Endothelial cell of umbilical vein (primary cell): ENCODE measurements around the gene DDB1. TPM values are rescaled to one million over a fixed set of nuclear protein-coding genes. Genes with fewer than 3 reads are reported as not detected.

Experiments used
- BruUV-seq: library from RNA; stranded (reverse); fragments of 400-500 nt; replicated peaks from 2 replicates; lab custom pipeline; 2021; lab: Mats Ljungman, UMichigan
- CTCF ChIA-PET: fragments of 300-600, 350-600 bp; sonication (Branson Sonifier 250); formaldehyde crosslinking; loops from one replicate; lab custom pipeline; 2021; ENCODE audit warnings: antibody characterized with exemption, inconsistent platforms; lab: Charles Lee
- POLR2A ChIA-PET: fragments of 300-600, 350-600 bp; sonication (Branson Sonifier 250); formaldehyde crosslinking; loops from one replicate; lab custom pipeline; 2021; ENCODE audit warnings: antibody characterized with exemption, inconsistent platforms; lab: Charles Lee
- DNase-seq: peaks from one replicate; pipeline ENCODE4 v3.0.0-alpha.2; 2011; ENCODE audit warnings: low read depth, low spot score
- FAIRE-seq: peaks from 2 replicates; lab custom pipeline; 2011; peaks lifted over from hg19 to GRCh38; lab: Jason Lieb, UNC
- H2AFZ ChIP-seq: 2 replicates; pipeline ENCODE4 v1.6.0; 2012; ENCODE audit warnings: low read depth, low read length, control low read depth, inconsistent platforms
- H3K27ac ChIP-seq: 2 replicates; pipeline ENCODE4 v1.5.1; 2011; ENCODE audit warnings: low read depth, mild to moderate bottlenecking, control low read depth, low read length, moderate library complexity; ENCODE audit not compliant: insufficient read depth
- H3K27me3 ChIP-seq, 2 experiments: 2 replicates each; pipeline versions ENCODE4 v1.6.0 to v1.6.1; 2011; ENCODE audit warnings: low read length in 2 of 2, mixed read lengths in 1 of 2; ENCODE audit not compliant: control insufficient read depth in 2 of 2, insufficient read depth in 2 of 2
- H3K36me3 ChIP-seq, 2 experiments: 2 replicates in 1 of 2; 3 replicates in 1 of 2; pipeline ENCODE4 v1.5.1; 2011; ENCODE audit warnings: low read length in 2 of 2, mild to moderate bottlenecking in 1 of 2, moderate library complexity in 1 of 2; ENCODE audit not compliant: control insufficient read depth in 2 of 2, insufficient read depth in 2 of 2; ENCODE audit errors: extremely low read depth in 1 of 2
- H3K4me1 ChIP-seq: 3 replicates; pipeline ENCODE4 v1.5.1; 2011; ENCODE audit warnings: mild to moderate bottlenecking, low read length; ENCODE audit not compliant: control insufficient read depth, insufficient read depth; ENCODE audit errors: extremely low read depth
- H3K4me2 ChIP-seq: 2 replicates; pipeline ENCODE4 v1.6.1; 2011; ENCODE audit warnings: low read length, control low read depth, mixed read lengths; ENCODE audit not compliant: insufficient read depth
- H3K4me3 ChIP-seq, 3 experiments: fragments of 200-600 bp in 1 of 3; sonication (generic), shearing (Covaris generic) in 1 of 3; replicated peaks in 1 of 3; 2 replicates each; pipeline ENCODE4 v1.5.1; 2011 to 2016; ENCODE audit warnings: control low read depth in 3 of 3, low read length in 3 of 3, mild to moderate bottlenecking in 2 of 3, inconsistent platforms in 1 of 3, low read depth in 1 of 3, moderate library complexity in 1 of 3; ENCODE audit not compliant: insufficient read depth in 1 of 3
- H3K79me2 ChIP-seq: 2 replicates; pipeline ENCODE4 v1.6.0; 2012; ENCODE audit warnings: low read length, inconsistent platforms; ENCODE audit not compliant: control insufficient read depth, insufficient read depth
- H3K9ac ChIP-seq: replicated peaks from 2 replicates; pipeline ENCODE3; 2011; ENCODE audit warnings: low read length, control low read depth; ENCODE audit not compliant: insufficient read depth; ENCODE audit errors: extremely low read depth
- H3K9me1 ChIP-seq: replicated peaks from 3 replicates; pipeline ENCODE4 v1.6.0; 2011; ENCODE audit warnings: mild to moderate bottlenecking, low read length; ENCODE audit not compliant: control insufficient read depth, insufficient read depth; ENCODE audit errors: extremely low read depth
- H3K9me3 ChIP-seq: replicated peaks from 2 replicates; pipeline ENCODE4 v1.5.1; 2012; ENCODE audit warnings: low read length, inconsistent platforms; ENCODE audit not compliant: control insufficient read depth, insufficient read depth
- H4K20me1 ChIP-seq: replicated peaks from 2 replicates; pipeline ENCODE3; 2011; ENCODE audit warnings: mild to moderate bottlenecking, low read length; ENCODE audit not compliant: control insufficient read depth, insufficient read depth; ENCODE audit errors: extremely low read depth
- EZH2 ChIP-seq: IDR thresholded peaks from 2 replicates; pipeline ENCODE4 v1.6.1; 2012; ENCODE audit warnings: borderline replicate concordance, low read depth, mild to moderate bottlenecking, moderate library complexity, low read length, inconsistent platforms; ENCODE audit not compliant: severe bottlenecking
- FOS ChIP-seq: IDR thresholded peaks from 2 replicates; pipeline ENCODE4 v1.6.1; 2011; ENCODE audit warnings: mild to moderate bottlenecking, low read length, moderate library complexity, borderline replicate concordance; ENCODE audit not compliant: insufficient read depth
- GATA2 ChIP-seq: IDR thresholded peaks from 2 replicates; pipeline ENCODE4 v1.7.0; 2011; ENCODE audit warnings: low read depth, mild to moderate bottlenecking, moderate library complexity, mixed read lengths, low read length; ENCODE audit not compliant: insufficient read length, insufficient read depth
- JUN ChIP-seq: IDR thresholded peaks from 2 replicates; pipeline ENCODE4 v1.6.1; 2011; ENCODE audit warnings: borderline replicate concordance, low read depth; ENCODE audit not compliant: insufficient read length, insufficient read depth
- MYC ChIP-seq: IDR thresholded peaks from one replicate; pipeline ENCODE4 v1.6.1; 2011; ENCODE audit warnings: mild to moderate bottlenecking, low read depth, low read length
- POLR2A ChIP-seq: IDR thresholded peaks from 2 replicates; pipeline ENCODE4 v1.6.1; 2012; ENCODE audit warnings: low read depth, mild to moderate bottlenecking, control low read depth, low read length
- dilution Hi-C: fragments of 300-500 bp; cut with MboI; formaldehyde crosslinking; loops from one replicate; pipeline ENCODE4 v1.15.0; 2019; ENCODE audit warnings: low sequenced_read_pairs; ENCODE audit not compliant: extremely low pct_ligation_motif_present
- intact Hi-C: fragments of 100-400 bp; cut with micrococcal nuclease; formaldehyde crosslinking; loops from one replicate; pipeline ENCODE4 v1.10.0; 2022
- polyA plus RNA-seq, 4 experiments: library from polyadenylated mRNA; depleted of rRNA in 3 of 4; stranded (reverse) in 3 of 4; unstranded in 1 of 4; fragments of >200 nt; gene quantifications; 2 replicates each; pipeline versions ENCODE4 v1.2.1 to v1.2.3, GENCODE V29; 2011 to 2012; ENCODE audit warnings: missing spikeins in 1 of 4
- total RNA-seq: library from RNA; stranded (reverse); gene quantifications from 2 replicates; pipeline ENCODE4 v1.2.3, GENCODE V29; 2021
- TF ChIP-seq, protein P1 (sequence below): IDR thresholded peaks from 2 replicates; pipeline ENCODE4 v1.6.1; 2011; ENCODE audit not compliant: insufficient read depth, insufficient read length

DDB1 gene
- total and polyA plus RNA-seq, 2 donors (not counting 3 experiments of a cell fraction or from before 2014, with no cell fraction given) = 229 to 230 TPM

DNA sequence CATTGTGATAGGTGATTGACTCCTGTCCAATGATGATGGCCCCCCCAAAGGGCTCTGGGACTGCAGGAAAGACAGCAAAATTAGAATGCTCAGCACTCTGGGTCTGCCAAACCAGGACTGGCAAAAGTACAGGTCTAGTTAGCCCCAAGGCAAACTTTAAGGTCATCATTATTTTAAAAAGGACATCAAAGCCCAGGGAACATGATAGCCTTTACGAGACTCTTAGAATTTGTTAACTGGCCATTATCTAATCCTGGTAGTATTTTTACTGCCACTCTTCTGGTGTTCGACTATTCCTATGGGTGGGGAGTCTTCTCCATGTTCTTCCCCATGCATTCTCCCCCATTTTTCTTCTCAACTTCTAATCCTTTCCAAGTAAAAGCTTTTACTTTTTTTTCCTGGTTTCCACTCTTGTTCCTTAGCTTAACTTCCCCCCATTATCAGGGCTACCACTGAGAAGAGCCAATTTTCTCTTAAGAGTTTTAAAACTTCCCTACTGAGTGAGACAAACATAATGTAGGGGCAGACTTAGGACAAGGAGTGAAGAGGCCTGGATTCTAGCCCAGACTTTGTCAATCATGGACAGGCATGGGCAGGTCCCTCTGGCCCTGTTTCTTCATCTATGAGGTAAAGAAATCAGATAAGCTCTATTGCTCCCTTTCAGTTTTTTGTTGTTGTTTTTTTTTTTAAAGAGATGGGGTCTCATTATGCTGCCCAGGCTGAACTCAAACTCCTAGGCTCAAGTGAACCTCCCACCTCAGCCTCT is 7.1 kb downstream of the DDB1 start:
- Histone ChIP-seq H3K4me2 (no peak overlapping the region), H3K4me1 (no peaks in the 10 kb centered on the region), H3K4me3 (no peak overlapping the region), H3K79me2 (peaks cover 45% of the 10 kb centered on the region), H3K27me3 (no peaks in the 10 kb centered on the region), H3K9ac (no peak overlapping the region), H4K20me1 (no peaks in the 10 kb centered on the region), H2AFZ (no peak overlapping the region), H3K36me3 (peaks cover 15 to 36% of the 10 kb centered on the region in 2 experiments), H3K9me3 (no peaks in the 10 kb centered on the region), H3K27ac (no peak overlapping the region), H3K9me1 (no peaks in the 10 kb centered on the region)
- intact Hi-C loops (no loop called here), dilution Hi-C loops (no loop called here)
- POLR2A ChIA-PET = interaction anchor here (0.6 kb wide), 1 partner anchor 11 kb away, joined by 3 read pairs; no protein-coding TSS in a partner anchor
- FAIRE-seq = no peak
- DNase-seq = no peak
- no TSS peak for BruUV-seq
- TF ChIP-seq EZH2 (no peak), MYC (no peak), GATA2 (no peak), POLR2A (no peak), FOS (no peak), JUN (no peak)
- TF ChIP-seq, protein P1, sequence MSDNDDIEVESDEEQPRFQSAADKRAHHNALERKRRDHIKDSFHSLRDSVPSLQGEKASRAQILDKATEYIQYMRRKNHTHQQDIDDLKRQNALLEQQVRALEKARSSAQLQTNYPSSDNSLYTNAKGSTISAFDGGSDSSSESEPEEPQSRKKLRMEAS = no peak
- CTCF ChIA-PET = interaction anchor here (0.7 to 3.9 kb wide), 2 partner anchors 39 to 60 kb away, joined by 3 to 23 read pairs; no protein-coding TSS in a partner anchor
